ENCODE data around the gene PPP1R2. TPM values are rescaled to one million over a fixed set of nuclear protein-coding genes. Genes with fewer than 3 reads are reported as not detected.

Gene PPP1R2
- total RNA-seq, 4 donors from 2014 or later, result 45.5 to 80.7 (median 71.6) TPM

DNA sequence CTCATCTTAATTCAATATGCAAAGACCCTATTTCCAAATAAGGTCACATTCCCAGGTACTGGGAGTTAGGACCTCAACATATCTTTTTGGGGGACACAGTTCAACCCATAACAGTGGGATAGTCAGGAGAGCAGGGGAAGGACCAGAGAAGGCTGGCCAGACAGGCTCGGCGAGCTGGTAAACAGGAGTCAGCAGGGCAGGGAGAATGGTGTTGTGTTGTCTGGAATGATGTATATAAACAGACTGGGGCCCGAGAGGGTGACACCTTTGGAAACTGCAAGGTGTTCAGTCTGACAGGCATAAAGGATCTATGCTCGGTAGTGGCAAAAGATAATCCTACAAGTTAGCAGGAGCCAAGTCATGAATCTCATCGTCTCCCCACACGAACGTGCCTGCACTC, 10.1 kb upstream of the PPP1R2 start:
- WGBS, 2 donors, result 75 to 84% methylated on average over 7 of the region's 7 CpGs
- intact Hi-C loops (cut with DNase I; ENCODE audit: low total_unique reads), result no loop called here
- no peak for TF ChIP-seq POLR2A (IDR thresholded peaks at IDR 0.05)
- DNase-seq (ENCODE audit: low spot score in 2 of 2), result no peak
- H3K4me3 ChIP-seq (ENCODE audit: low read depth, poor library complexity, severe bottlenecking), result no peak overlapping the region

DNA sequence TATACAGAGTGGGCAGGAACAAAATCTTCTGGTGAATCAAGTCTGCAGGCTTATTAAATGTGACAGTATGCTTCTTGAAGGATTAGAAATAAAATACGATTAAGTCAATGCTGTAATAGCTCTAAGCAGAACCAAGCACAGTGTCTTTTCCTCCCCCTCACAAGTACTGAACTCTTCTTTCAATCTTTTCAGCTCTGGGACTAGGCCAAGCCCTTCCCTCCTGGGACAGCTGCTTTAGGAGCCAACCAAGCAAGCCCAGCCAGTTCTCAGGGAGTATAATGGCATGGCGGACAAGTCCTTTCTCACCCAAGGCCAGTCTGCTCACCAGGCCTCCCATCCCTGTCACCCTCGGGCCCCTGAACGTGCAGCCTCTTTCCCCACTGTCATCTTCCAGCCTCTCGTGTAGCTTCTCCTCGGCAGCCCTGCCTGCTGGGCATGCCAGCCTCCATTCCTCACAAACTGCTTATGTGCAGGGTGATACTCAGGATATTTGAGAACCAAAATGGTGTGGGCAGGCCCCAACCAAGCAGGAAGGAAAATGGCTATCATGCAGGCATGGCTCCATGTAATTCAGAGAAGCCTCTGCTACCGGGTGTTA, 8.4 kb upstream of the PPP1R2 start:
- 48 to 53% methylated on average over 7 of the region's 7 CpGs for WGBS, 2 donors
- no peak for DNase-seq (ENCODE audit: low spot score in 2 of 2)
- intact Hi-C loops (cut with DNase I; ENCODE audit: low total_unique reads), result no loop called here
- no peak overlapping the region for H3K4me3 ChIP-seq (ENCODE audit: low read depth, poor library complexity, severe bottlenecking)
- TF ChIP-seq, protein P1, sequence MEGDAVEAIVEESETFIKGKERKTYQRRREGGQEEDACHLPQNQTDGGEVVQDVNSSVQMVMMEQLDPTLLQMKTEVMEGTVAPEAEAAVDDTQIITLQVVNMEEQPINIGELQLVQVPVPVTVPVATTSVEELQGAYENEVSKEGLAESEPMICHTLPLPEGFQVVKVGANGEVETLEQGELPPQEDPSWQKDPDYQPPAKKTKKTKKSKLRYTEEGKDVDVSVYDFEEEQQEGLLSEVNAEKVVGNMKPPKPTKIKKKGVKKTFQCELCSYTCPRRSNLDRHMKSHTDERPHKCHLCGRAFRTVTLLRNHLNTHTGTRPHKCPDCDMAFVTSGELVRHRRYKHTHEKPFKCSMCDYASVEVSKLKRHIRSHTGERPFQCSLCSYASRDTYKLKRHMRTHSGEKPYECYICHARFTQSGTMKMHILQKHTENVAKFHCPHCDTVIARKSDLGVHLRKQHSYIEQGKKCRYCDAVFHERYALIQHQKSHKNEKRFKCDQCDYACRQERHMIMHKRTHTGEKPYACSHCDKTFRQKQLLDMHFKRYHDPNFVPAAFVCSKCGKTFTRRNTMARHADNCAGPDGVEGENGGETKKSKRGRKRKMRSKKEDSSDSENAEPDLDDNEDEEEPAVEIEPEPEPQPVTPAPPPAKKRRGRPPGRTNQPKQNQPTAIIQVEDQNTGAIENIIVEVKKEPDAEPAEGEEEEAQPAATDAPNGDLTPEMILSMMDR (IDR thresholded peaks at IDR 0.05), result no peak
- TF ChIP-seq POLR2A (IDR thresholded peaks at IDR 0.05), result no peak

DNA sequence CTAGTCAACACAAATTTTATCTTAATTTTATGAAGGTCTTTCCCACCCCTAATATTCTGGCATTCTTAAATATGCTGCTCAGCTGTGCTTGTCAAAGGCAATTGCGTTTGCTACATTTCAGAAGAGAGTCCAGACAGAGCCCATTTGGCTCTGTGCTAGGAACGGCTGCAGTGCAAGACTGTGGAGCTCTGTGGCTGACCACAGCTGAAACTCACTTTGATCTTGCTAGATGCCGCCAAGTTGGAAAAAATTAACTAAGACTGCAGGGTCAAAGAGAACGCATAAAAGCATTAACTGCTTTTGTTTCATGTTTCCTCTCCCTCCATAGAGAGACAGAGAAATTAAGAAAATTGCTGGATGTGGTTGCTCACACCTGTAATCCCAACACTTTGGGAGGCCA, 7.6 kb upstream of the PPP1R2 start:
- no peak overlapping the region for H3K4me3 ChIP-seq (ENCODE audit: low read depth, poor library complexity, severe bottlenecking)
- TF ChIP-seq, protein P1 (IDR thresholded peaks at IDR 0.05), result no peak
- TF ChIP-seq POLR2A (IDR thresholded peaks at IDR 0.05), result no peak
- WGBS, 2 donors, result 56 to 72% methylated on average over 4 of the region's 4 CpGs
- intact Hi-C loops (cut with DNase I; ENCODE audit: low total_unique reads), result no loop called here
- no peak for DNase-seq (ENCODE audit: low spot score in 2 of 2)

DNA sequence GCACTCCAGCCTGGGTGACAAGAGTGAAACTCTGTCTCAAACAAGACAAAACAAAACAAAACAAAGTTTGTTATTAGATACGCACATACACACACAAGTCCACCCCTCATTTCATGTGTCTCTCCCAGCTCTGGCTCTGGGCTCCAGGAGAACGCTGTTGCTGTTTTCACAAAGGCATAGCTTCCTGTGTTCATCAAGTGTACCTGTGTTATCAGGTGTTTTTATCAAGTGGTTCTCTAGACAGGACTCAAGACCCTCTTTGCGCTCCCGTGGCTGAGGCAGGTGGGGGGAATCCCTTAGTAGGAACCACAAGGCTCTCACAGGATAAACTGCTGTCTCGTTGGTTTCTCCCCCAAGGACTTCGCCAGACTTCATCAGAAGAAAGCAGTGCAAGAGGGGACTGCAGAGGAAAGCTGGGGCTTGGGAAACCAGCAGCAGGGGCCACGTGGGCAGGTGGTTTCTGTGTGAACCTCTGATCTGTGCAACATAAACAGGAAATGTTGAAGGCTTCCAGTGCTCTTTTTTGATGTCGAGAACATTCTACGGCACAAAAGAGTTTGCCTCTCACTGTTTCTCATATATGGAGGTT, 6.9 kb upstream of the PPP1R2 start:
- TF ChIP-seq POLR2A (IDR thresholded peaks at IDR 0.05), result no peak
- TF ChIP-seq, protein P1 (IDR thresholded peaks at IDR 0.05), result no peak
- intact Hi-C loops (cut with DNase I; ENCODE audit: low total_unique reads), result no loop called here
- WGBS, 2 donors, result 70 to 74% methylated on average over 9 of the region's 9 CpGs
- H3K4me3 ChIP-seq (ENCODE audit: low read depth, poor library complexity, severe bottlenecking), result no peak overlapping the region
- no peak for DNase-seq (ENCODE audit: low spot score in 2 of 2)

DNA sequence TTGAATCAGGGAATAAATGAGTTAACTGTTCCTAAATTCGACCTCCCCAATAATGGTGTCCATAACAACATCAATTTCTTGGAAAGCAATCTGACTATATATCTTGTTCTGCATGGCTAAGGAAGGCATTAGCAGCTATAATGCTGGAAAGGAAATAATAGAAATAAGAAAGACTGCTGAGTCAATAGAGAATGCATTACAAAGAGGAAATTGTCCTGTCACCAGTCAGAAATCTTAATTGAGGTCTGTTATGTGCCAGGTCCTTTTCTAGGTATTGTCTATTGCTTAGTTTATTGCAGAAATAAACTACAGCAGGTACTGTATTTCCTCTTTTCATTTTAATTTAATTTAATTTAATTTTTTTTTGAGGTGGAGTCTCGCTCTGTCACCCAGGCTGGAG, 5.9 kb upstream of the PPP1R2 start:
- 45 to 63% methylated on average over 2 of the region's 2 CpGs for WGBS, 2 donors
- DNase-seq (ENCODE audit: low spot score in 2 of 2), result no peak
- intact Hi-C loops (cut with DNase I; ENCODE audit: low total_unique reads), result no loop called here
- H3K4me3 ChIP-seq (ENCODE audit: low read depth, poor library complexity, severe bottlenecking), result no peak overlapping the region
- TF ChIP-seq, protein P1 (IDR thresholded peaks at IDR 0.05), result no peak
- TF ChIP-seq POLR2A (IDR thresholded peaks at IDR 0.05), result no peak

DNA sequence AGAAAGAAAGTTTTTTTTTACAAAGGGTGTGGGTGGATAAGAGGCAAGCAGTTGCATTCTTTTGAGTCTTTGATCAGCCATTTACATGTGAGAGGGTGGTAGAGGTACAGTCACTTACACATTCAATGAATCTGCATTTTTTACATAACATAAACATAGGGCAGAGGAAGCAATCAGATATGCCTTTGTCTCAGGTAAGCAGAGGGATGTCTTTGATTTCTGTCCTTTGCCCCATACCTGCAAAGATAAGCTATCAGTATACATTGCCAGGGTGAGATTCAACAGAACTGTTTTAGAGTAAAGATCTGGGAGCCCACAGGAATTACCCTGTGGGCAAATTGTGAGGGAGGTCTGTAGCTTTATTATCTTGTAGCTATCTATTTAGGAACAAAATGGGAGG, 5.4 kb upstream of the PPP1R2 start:
- TF ChIP-seq, protein P1 (IDR thresholded peaks at IDR 0.05), result no peak
- TF ChIP-seq POLR2A (IDR thresholded peaks at IDR 0.05), result no peak
- intact Hi-C loops (cut with DNase I; ENCODE audit: low total_unique reads), result no loop called here
- no peak for DNase-seq (ENCODE audit: low spot score in 2 of 2)
- no peak overlapping the region for H3K4me3 ChIP-seq (ENCODE audit: low read depth, poor library complexity, severe bottlenecking)

Measured in lower leg skin (tissue), 4 donors.